GM19395 (cell line): ENCODE results near the gene RASEF.
A peak's percentile ranks its signal among the peaks of the same experiment; 100 is the strongest.

Source experiments
- ATAC-seq: cut with Tn5 transposase; IDR thresholded peaks from one replicate; pipeline ENCODE4 v1.9.1; 2021; ENCODE audit warnings: mild to moderate bottlenecking, moderate library complexity; ENCODE audit not compliant: unreplicated experiment

Gene RASEF

GRCh38 chr9:83013867-83014605 lies 48.9 kb downstream of the RASEF start:
- ATAC-seq = no peak

DNA sequence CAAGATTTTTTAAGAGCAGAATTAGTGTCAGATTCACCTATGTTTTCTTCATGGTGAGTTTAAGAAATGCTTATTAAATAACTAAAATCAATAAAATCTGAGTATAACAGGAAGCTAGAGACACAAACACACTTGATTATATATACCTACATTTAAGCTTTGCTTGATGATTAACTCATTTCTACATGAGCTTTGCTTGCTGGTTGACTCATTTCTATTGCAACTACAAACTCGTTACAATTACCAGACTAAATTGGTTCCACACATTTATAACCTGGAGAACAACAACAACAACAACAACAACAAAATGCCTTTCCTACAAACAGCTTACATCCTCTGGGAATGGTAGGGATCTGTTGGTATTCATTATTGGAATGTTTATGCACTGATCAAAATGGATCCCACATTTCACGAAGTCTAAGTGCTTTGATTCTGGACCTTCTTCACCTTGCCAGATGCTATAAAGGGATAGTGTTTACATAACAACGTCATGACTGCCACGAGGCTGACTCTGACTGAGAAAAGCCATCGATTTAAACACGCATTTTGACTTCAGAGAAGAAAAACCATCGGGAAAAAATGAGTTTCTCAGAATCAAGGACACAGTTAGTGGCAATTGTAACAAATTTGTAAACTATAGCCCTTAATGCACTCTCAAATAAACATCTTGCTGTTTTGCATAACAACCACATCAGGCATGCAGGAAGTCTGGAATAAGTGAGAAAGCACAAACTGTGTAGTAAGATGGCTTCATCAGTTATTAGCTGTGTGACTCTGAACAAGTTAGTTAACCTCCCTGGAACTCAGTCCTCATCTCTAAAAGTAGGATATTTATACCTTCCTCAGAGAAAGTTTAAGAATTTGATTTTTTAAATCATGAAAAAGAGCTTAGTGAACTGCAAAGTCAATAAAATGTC lies 49.8 kb downstream of the RASEF start:
- ATAC-seq = no peak

DNA sequence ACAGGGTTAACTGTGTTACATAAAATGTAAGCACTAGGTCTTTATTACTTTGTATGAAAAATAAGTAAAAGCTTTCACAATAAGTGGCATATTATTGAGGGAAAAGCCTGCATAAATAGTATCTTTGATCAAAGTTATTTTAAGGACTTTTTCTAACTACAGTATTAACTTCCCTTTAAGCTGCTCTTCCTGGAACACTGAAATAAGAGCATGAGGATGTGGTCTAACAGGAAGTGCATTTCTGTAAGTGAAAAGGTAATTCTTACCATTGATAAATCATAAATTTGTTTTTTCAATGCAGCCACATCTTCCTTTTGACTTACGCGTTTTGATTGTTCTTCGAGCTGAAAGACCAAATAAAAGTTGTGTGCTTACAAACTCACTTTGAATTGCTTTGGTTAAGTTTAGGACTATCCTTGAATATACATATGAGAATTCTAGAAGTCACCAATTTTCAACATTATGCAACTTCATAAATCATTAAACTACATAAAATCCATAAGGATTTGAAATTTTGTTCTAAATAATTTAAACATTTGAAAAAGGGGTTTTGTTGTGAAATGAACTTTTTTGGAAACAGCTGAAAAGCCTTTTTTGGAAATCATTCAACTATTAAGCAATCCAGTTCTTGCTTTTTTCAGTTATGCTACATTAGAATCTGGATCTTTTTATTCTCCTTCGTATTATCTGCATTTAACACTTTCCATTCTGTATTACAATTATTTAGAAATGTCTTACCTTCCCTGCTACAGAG lies 50.6 kb downstream of the RASEF start:
- no peak for ATAC-seq

DNA sequence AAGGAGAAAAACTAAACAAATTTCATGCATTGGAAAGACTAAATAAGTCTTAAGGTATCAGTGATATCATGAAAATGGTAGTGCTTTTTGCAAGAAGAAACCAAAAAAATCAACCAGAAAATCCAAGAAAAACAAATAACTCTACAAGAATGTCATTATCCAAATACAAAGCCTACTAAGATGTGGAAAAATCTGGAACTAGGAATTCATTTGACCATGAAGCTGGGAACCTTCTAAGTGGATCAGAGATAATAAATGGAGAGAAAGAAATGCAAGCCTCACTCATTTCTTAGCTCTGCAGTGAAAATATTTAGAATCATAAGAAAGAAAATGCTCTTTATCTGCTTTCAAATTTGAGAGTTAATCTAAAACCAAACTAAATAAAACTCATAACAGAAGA lies 51.3 kb downstream of the RASEF start:
- no peak for ATAC-seq

GRCh38 chr9:83007521-83008300 lies 55.2 kb downstream of the RASEF start:
- ATAC-seq = no peak

DNA sequence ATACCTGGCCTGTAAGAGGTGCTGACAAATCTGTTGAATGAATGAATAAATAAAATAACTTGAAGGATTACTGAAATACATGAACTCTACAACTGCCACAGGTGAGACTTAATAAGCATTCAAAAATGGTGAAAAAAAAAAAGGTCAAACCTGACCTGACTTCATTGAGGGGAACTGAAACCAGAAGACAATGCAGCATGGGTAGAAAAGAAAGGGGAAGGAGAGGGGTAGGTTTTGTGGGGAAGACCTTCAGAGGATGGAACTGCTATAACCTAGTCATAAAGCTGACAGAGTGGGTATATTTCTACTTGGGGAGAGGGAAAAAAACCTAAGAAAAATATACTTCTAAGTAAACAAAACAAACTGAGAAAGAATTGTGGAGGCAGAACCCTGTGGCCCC lies 56.6 kb downstream of the RASEF start:
- ATAC-seq = peak; percentile 79

- no peak for ATAC-seq
Observed at GRCh38 chr9:83005963-83006362, 57.0 kb downstream of the RASEF start.

GRCh38 chr9:83005361-83005760 lies 57.6 kb downstream of the RASEF start:
- no peak for ATAC-seq

GRCh38 chr9:83002329-83002728 lies 60.6 kb downstream of the RASEF start:
- ATAC-seq = no peak

GRCh38 chr9:83000765-83001164 lies 62.2 kb downstream of the RASEF start:
- no peak for ATAC-seq

- no peak for ATAC-seq
Observed at GRCh38 chr9:82998409-82998808, 64.5 kb downstream of the RASEF start.

GRCh38 chr9:82997476-82998140 lies 65.3 kb downstream of the RASEF start:
- ATAC-seq = no peak

DNA sequence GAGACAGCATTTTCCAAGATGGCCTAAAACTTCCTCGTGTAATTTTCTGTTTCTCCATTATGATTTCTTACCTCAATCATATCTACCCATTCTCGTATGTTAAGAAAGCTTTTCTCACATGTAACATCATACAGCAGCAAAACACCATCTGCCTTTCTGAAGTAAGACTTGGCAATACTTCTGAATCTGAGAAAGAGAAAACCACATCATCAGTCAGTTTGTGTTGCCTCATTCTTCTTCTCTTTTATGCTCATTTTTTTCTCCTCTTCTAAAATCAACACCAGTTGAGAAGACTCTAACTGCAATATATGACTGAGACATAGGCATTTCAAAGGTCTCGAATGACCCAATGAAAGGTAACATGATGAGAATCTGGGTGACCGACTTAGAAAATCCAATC lies 66.0 kb downstream of the RASEF start:
- ATAC-seq = no peak

DNA sequence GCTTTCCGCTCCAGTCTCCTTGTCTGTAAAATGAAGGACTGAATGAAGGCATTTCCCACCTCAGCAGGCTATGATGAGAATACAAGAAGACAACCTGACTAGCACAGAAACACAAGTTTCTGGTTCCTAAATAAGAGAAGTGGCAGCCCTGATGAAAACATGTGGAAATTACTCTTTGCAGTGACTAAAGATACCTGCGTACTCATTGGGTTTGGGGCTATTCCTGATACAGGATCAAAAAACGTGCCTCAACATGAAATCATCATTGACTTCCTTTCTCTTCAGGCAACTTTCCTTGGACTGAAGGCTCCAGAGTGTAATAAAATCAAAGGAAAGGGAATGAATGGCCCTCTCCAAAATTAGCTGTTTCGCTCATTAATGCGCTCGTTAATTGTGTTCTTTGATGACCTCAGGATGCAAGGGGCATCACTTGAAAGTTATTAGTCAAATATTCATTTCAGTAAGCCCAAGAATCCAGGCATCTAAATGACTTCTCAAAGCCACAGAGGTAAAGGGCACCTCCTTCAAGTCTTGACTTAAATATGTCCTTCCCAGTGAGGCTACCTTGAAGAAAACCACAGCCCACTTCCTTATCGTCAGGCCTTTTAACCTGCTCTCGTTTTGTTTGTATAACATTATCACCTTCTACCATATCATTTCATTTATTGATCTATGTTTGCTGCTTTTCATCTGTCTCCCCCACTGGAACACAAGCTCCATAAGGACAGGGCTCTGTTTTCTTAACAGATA lies 68.9 kb downstream of the RASEF start:
- ATAC-seq = no peak

- no peak for ATAC-seq
Observed at GRCh38 chr9:82991671-82992070, 71.3 kb downstream of the RASEF start.

GRCh38 chr9:82989929-82990328 lies 73.0 kb downstream of the RASEF start:
- ATAC-seq = no peak

GRCh38 chr9:82988488-82988887 lies 74.5 kb downstream of the RASEF start:
- ATAC-seq = no peak

GRCh38 chr9:82987370-82988189 lies 75.4 kb downstream of the RASEF start:
- no peak for ATAC-seq

DNA sequence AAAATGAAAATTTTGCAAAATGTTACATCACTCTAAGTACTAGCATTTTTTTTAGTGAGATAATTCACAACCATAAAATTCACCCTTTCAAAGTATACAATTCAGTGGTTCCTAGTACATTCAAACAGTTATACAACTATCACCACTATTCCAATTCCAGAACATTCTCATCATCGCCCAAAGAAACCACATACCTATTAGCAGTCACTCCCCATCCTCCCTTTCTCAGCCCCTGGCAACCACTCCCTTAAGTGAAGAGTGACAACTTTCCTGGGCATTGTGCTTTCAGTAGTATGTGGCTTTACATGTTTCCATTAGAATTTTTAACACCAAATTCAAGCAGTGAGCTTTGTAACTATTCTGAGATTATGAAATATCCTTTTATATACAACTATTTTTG lies 81.4 kb downstream of the RASEF start:
- no peak for ATAC-seq
